Neural cell (in vitro differentiated cells): ENCODE measurements around the gene CRYGN.

Experiments
- EZH2 ChIP-seq: fragments of 200-600, 300-800 bp; shearing (Covaris generic), sonication (generic); IDR thresholded peaks from 2 replicates; pipeline ENCODE4 v1.6.1; 2014; ENCODE audit warnings: antibody characterized with exemption, low read length, borderline replicate concordance, mild to moderate bottlenecking; ENCODE audit not compliant: insufficient read depth, poor library complexity, severe bottlenecking
- MXI1 ChIP-seq: fragments of 450-650 bp; conservative IDR thresholded peaks from 2 replicates; pipeline ENCODE4 v1.6.1; 2014; ENCODE audit warnings: antibody characterized with exemption, mild to moderate bottlenecking; ENCODE audit not compliant: poor library complexity, severe bottlenecking
- POLR2AphosphoS5 ChIP-seq: IDR thresholded peaks from 2 replicates; pipeline ENCODE4 v1.6.1; 2012
- RAD21 ChIP-seq: fragments of 450-650 bp; conservative IDR thresholded peaks from 2 replicates; pipeline ENCODE4 v1.6.1; 2014; ENCODE audit warnings: antibody characterized with exemption, mild to moderate bottlenecking, moderate library complexity
- TF ChIP-seq, protein P1 (sequence below): fragments of 450-650 bp; IDR thresholded peaks from 2 replicates; pipeline ENCODE4 v1.5.1; 2014; ENCODE audit warnings: antibody characterized with exemption, mild to moderate bottlenecking, moderate library complexity; ENCODE audit not compliant: poor library complexity, severe bottlenecking

DNA sequence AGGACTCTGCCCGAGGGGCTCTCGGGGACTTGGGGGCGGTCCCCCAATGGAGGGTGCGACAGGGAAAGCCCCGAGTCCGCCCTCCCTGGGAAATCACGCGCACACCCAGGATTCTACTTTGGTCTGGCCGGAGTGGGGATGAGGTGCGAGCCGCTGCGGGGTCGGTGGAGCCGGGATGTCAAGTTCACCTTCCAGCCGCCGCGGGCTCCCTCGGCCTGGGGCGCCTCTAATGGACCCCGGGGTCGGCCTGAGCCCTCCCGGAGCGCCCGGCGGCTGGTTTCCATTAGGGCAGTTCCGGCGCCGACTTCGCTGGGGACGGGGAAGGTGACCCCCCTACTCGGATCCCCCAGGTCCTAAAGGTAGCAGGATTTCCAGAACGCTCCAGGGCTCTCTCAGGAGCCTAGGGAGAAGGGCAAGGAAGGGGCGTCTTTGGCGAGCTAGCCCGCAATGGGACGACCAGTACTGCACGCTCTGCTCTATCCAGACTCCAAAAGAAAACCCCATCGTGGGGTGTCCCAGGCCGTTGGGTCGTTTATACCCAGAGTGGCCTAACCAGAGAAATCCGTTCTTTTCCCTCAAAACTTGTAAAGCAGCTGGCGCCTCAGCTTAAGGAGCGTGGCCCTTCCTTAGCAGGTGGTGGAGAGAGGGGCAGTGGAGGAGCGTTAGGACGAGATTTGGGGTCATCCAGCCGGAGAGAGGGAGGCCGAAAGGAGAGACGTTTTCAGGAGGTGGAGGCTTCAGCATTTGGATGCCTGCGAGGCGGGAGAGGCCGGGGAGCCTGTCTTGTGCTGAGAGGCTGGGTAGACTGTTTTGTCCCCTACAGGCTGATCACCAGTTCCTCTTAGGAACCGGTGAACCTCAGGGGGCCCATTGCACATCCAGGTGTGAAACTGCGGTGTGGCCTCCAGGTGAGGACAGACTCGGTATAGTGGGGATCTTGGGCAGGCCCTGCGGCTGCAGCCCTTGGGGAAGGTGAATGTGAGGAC lies 29.2 kb downstream of the CRYGN start:
- no peak for TF ChIP-seq EZH2
- peak; percentile 31 for TF ChIP-seq MXI1
- TF ChIP-seq, protein P1, sequence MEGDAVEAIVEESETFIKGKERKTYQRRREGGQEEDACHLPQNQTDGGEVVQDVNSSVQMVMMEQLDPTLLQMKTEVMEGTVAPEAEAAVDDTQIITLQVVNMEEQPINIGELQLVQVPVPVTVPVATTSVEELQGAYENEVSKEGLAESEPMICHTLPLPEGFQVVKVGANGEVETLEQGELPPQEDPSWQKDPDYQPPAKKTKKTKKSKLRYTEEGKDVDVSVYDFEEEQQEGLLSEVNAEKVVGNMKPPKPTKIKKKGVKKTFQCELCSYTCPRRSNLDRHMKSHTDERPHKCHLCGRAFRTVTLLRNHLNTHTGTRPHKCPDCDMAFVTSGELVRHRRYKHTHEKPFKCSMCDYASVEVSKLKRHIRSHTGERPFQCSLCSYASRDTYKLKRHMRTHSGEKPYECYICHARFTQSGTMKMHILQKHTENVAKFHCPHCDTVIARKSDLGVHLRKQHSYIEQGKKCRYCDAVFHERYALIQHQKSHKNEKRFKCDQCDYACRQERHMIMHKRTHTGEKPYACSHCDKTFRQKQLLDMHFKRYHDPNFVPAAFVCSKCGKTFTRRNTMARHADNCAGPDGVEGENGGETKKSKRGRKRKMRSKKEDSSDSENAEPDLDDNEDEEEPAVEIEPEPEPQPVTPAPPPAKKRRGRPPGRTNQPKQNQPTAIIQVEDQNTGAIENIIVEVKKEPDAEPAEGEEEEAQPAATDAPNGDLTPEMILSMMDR, result no peak
- peak; percentile 46 for TF ChIP-seq POLR2AphosphoS5
- peak; percentile 7 for TF ChIP-seq RAD21
